ENCODE data around the gene SFXN4. TPM values are rescaled to one million over a fixed set of nuclear protein-coding genes. Genes with fewer than 3 reads are reported as not detected.

The SFXN4 gene
- total RNA-seq, 1 experiment from 2014 or later, result 15.4 TPM

GRCh38 chr10:119125942-119126341, 39.6 kb downstream of the SFXN4 start:
- ChIA-PET POLR2A (ENCODE audit: unreplicated experiment) (no interaction called here), CTCF (no interaction called here)
- Histone ChIP-seq H3K4me3 (no peak overlapping the region), H3K4me2 (no peak overlapping the region), H3K36me3 (ENCODE audit: low read depth) (no peaks in the 10 kb centered on the region), H3K27me3 (ENCODE audit: insufficient read depth, low read depth) (no peaks in the 10 kb centered on the region), H4K20me1 (ENCODE audit: insufficient read depth) (no peaks in the 10 kb centered on the region), H3K27ac (no peak overlapping the region), H3K4me1 (replicated peaks; ENCODE audit: insufficient read depth) (no peaks in the 10 kb centered on the region), H3K9me3 (ENCODE audit: insufficient read depth, low read depth) (no peaks in the 10 kb centered on the region), H3K9me2 (ENCODE audit: insufficient read depth) (no peaks in the 10 kb centered on the region), H3K79me2 (ENCODE audit: low read depth) (no peaks in the 10 kb centered on the region), H3F3A (ENCODE audit: insufficient read depth, low read depth) (no peaks in the 10 kb centered on the region), H2AFZ (no peak overlapping the region)
- BruUV-seq (replicated peaks), result no TSS peak
- TF ChIP-seq EZH2 (IDR thresholded peaks at IDR 0.05; ENCODE audit: low read depth) (no peak), CTCF (conservative IDR thresholded peaks at IDR 0.05) (no peak)
- DNase-seq, result no peak
- intact Hi-C loops (cut with micrococcal nuclease; ENCODE audit: unreplicated experiment), result no loop called here

DNA sequence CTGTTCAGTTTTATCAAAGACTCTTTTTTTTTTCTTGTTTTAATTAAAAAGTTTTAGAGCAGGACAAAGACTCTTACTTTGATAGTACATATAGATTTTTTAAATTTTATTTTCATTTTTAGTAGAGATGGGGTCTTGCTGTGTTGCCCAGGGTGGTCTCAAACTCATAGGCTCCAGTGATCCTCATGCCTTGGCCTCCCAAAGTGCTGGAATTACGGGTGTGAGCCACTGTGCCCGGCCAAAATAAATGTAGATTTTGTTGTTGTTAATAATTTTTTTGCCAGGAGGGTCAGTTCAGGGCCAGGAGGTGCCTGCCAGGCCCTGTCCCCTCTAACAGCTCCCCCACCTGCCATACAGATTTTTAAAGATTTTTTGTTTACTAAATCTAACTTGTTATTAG, 44.6 kb downstream of the SFXN4 start:
- Histone ChIP-seq H3K9me3 (ENCODE audit: insufficient read depth, low read depth) (no peaks in the 10 kb centered on the region), H3K4me1 (replicated peaks; ENCODE audit: insufficient read depth) (no peaks in the 10 kb centered on the region), H3K27me3 (ENCODE audit: insufficient read depth, low read depth) (no peaks in the 10 kb centered on the region), H3K79me2 (ENCODE audit: low read depth) (no peaks in the 10 kb centered on the region), H3K4me3 (no peak overlapping the region), H4K20me1 (ENCODE audit: insufficient read depth) (no peaks in the 10 kb centered on the region), H3K27ac (no peak overlapping the region), H3K36me3 (ENCODE audit: low read depth) (no peaks in the 10 kb centered on the region), H2AFZ (no peak overlapping the region), H3K4me2 (no peak overlapping the region), H3F3A (ENCODE audit: insufficient read depth, low read depth) (no peaks in the 10 kb centered on the region), H3K9me2 (ENCODE audit: insufficient read depth) (no peaks in the 10 kb centered on the region)
- intact Hi-C loops (cut with micrococcal nuclease; ENCODE audit: unreplicated experiment), result no loop called here
- BruUV-seq (replicated peaks), result no TSS peak
- no peak for DNase-seq
- ChIA-PET POLR2A (ENCODE audit: unreplicated experiment) (no interaction called here), CTCF (interaction anchor here (0.7 kb wide), 1 partner anchor 17 kb away, joined by 27 read pairs; the partner anchor contains the start of gene DENND10)
- TF ChIP-seq CTCF (conservative IDR thresholded peaks at IDR 0.05) (no peak), EZH2 (IDR thresholded peaks at IDR 0.05; ENCODE audit: low read depth) (no peak)

DNA sequence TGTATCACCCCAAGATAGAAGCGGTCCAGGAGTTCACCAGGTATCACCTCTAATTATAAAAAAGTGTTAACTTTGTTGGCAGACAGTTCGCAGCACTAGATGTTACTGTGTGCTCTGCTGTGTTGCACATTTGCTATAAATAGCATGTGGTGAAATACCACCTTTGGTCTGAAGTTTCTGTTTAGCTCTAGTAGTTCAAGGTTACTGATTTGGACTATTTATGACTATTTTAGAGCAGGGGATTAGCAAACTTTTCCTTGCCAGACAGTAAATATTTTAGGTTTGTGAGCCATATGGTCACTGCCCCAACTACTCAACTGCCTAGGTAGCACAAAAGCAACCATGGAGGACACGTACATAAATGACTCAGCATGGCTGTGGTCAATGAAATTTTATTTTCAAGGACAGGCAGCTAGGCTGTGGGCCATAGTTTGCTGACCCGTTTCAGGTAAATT, 45.1 kb downstream of the SFXN4 start:
- POLR2A ChIA-PET (ENCODE audit: unreplicated experiment), result no interaction called here
- H2AFZ ChIP-seq, result no peak overlapping the region

More for the DNA sequence above, 45.1 kb downstream of the SFXN4 start:
- no peaks in the 10 kb centered on the region for H3F3A ChIP-seq (ENCODE audit: insufficient read depth, low read depth)
- intact Hi-C loops (cut with micrococcal nuclease; ENCODE audit: unreplicated experiment), result no loop called here
- TF ChIP-seq EZH2 (IDR thresholded peaks at IDR 0.05; ENCODE audit: low read depth) (no peak), CTCF (conservative IDR thresholded peaks at IDR 0.05) (no peak)
- H3K27me3 ChIP-seq (ENCODE audit: insufficient read depth, low read depth), result no peaks in the 10 kb centered on the region
- no peak for DNase-seq
- H3K4me3 ChIP-seq, result no peak overlapping the region
- H4K20me1 ChIP-seq (ENCODE audit: insufficient read depth), result no peaks in the 10 kb centered on the region
- BruUV-seq (replicated peaks), result no TSS peak
- H3K4me1 ChIP-seq (replicated peaks; ENCODE audit: insufficient read depth), result no peaks in the 10 kb centered on the region
- no peaks in the 10 kb centered on the region for H3K9me3 ChIP-seq (ENCODE audit: insufficient read depth, low read depth)
- no peak overlapping the region for H3K27ac ChIP-seq
- H3K9me2 ChIP-seq (ENCODE audit: insufficient read depth), result no peaks in the 10 kb centered on the region
- H3K4me2 ChIP-seq, result no peak overlapping the region
- CTCF ChIA-PET, result no interaction called here
- no peaks in the 10 kb centered on the region for H3K36me3 ChIP-seq (ENCODE audit: low read depth)
- H3K79me2 ChIP-seq (ENCODE audit: low read depth), result no peaks in the 10 kb centered on the region

Data from PC-9 (cell line).